ENCODE measurements around the gene TAMALIN. TPM values are rescaled to one million over a fixed set of nuclear protein-coding genes. Genes with fewer than 3 reads are reported as not detected.

Gene TAMALIN
- total and polyA plus RNA-seq, 2 donors from 2014 or later = 22.3 to 52.3 TPM

DNA sequence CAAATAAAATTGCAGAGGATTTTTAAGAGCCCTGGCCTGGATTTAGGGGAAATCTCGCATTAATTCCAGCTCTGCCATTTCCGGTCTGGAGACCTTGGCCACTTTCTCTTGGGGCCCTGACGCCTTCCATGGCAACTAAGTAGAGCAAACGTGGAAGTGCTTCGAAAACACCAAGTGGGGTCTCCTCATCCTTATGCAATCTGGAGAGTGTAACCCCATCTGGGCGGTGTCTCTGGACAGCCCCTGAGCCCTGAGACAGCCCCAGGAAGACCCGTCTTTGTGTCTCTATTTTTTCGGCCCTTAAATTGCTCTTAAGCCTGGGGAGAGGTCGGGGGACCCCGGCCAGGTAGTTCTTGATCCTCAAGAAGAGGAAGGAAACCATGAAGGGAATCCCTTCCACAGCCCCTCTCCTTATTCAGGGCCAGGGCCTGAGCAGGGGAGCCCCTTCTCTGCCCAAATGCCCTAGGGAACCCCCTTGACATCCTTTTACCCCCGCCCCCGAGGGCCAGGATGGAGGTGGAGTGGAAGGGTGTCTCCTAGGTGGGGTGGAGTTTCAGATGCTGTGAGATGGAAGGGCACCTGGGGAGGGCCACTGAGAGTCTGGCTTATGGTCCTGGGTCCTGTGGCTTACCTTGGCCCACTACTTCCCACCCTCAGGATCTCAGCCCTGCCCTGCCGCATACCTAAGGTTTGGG is 26.8 kb downstream of the TAMALIN start:
- intact Hi-C loops (cut with DNase I) = no loop called here
- TF ChIP-seq, protein P1, sequence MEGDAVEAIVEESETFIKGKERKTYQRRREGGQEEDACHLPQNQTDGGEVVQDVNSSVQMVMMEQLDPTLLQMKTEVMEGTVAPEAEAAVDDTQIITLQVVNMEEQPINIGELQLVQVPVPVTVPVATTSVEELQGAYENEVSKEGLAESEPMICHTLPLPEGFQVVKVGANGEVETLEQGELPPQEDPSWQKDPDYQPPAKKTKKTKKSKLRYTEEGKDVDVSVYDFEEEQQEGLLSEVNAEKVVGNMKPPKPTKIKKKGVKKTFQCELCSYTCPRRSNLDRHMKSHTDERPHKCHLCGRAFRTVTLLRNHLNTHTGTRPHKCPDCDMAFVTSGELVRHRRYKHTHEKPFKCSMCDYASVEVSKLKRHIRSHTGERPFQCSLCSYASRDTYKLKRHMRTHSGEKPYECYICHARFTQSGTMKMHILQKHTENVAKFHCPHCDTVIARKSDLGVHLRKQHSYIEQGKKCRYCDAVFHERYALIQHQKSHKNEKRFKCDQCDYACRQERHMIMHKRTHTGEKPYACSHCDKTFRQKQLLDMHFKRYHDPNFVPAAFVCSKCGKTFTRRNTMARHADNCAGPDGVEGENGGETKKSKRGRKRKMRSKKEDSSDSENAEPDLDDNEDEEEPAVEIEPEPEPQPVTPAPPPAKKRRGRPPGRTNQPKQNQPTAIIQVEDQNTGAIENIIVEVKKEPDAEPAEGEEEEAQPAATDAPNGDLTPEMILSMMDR (IDR thresholded peaks at IDR 0.05; ENCODE audit: borderline replicate concordance, extremely low read depth, insufficient read depth) = no peak
- Histone ChIP-seq H3K27ac (ENCODE audit: low read depth in 2 of 2, low read length in 2 of 2) (peak overlapping the region; percentile 92), H3K4me1 (ENCODE audit: control insufficient read depth in 2 of 3, insufficient read depth in 2 of 3, low read depth in 1 of 3, low read length in 3 of 3) (peaks cover 0 to 31% (median 20%) of the 10 kb centered on the region in 3 donors), H3K9me3 (ENCODE audit: control insufficient read depth in 2 of 3, insufficient read depth in 1 of 3, low read length in 3 of 3) (no peaks in the 10 kb centered on the region), H3K9ac (ENCODE audit: low read length in 3 of 3) (peak overlapping the region; percentile 18 to 94 (median 59)), H3K36me3 (ENCODE audit: control insufficient read depth in 2 of 3, insufficient read depth in 3 of 3, low read length in 3 of 3) (no peaks in the 10 kb centered on the region), H3K27me3 (ENCODE audit: control insufficient read depth, insufficient read depth, low read length) (no peaks in the 10 kb centered on the region), H3K4me3 (ENCODE audit: low read length in 3 of 3) (peak overlapping the region; percentile 32 to 56 (median 50))
- FAIRE-seq (no peak), DNase-seq (peak in 2 of 5 donors; percentile 66 to 67)

DNA sequence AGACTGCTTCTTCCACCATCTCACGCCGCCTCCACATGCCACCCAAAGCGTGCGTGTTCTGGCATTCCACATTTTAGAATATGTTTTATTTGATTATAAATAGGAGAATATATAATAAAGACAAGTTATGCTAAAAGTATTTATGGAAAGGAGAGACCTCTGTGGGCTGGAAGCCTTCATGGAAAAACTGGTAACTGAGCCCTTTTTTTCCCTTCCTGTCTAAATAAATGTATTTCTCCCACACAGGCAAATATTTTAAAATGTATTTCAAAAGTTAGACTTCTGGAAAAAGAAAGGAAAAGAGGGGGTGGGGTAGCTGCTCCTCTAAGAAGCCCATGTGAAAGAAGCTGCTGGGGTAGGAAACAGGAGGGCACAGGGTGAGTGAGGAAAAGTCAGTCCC is 28.4 kb downstream of the TAMALIN start:
- DNase-seq = no peak
- Histone ChIP-seq H3K27me3 (ENCODE audit: control insufficient read depth, insufficient read depth, low read length) (no peaks in the 10 kb centered on the region), H3K4me1 (ENCODE audit: control insufficient read depth in 2 of 3, insufficient read depth in 2 of 3, low read depth in 1 of 3, low read length in 3 of 3) (peaks cover 0 to 31% (median 22%) of the 10 kb centered on the region in 3 donors), H3K9ac (ENCODE audit: low read length in 3 of 3) (no peak overlapping the region), H3K9me3 (ENCODE audit: control insufficient read depth in 2 of 3, insufficient read depth in 1 of 3, low read length in 3 of 3) (no peaks in the 10 kb centered on the region), H3K27ac (ENCODE audit: low read depth in 2 of 2, low read length in 2 of 2) (no peak overlapping the region), H3K4me3 (ENCODE audit: low read length in 3 of 3) (no peak overlapping the region), H3K36me3 (ENCODE audit: control insufficient read depth in 2 of 3, insufficient read depth in 3 of 3, low read length in 3 of 3) (no peaks in the 10 kb centered on the region)
- intact Hi-C loops (cut with DNase I) = no loop called here
- FAIRE-seq = no peak
- TF ChIP-seq, protein P1 (IDR thresholded peaks at IDR 0.05; ENCODE audit: borderline replicate concordance, extremely low read depth, insufficient read depth) = no peak

GRCh38 chr12:52035926-52036325 is 29.2 kb downstream of the TAMALIN start:
- H3K27ac ChIP-seq (ENCODE audit: low read depth in 2 of 2, low read length in 2 of 2) = peak overlapping the region; percentile 64 to 79

More at GRCh38 chr12:52035926-52036325, 29.2 kb downstream of the TAMALIN start:
- peak overlapping the region in 2 of 3 donors; percentile 5 to 80 for H3K9ac ChIP-seq (ENCODE audit: low read length in 3 of 3)
- FAIRE-seq (no peak), DNase-seq (no peak)
- no peaks in the 10 kb centered on the region for H3K36me3 ChIP-seq (ENCODE audit: control insufficient read depth in 2 of 3, insufficient read depth in 3 of 3, low read length in 3 of 3)
- no peaks in the 10 kb centered on the region for H3K9me3 ChIP-seq (ENCODE audit: control insufficient read depth in 2 of 3, insufficient read depth in 1 of 3, low read length in 3 of 3)
- H3K4me3 ChIP-seq (ENCODE audit: low read length in 3 of 3) = peak overlapping the region in 1 of 3 donors; percentile 59
- TF ChIP-seq, protein P1 (IDR thresholded peaks at IDR 0.05; ENCODE audit: borderline replicate concordance, extremely low read depth, insufficient read depth) = no peak
- intact Hi-C loops (cut with DNase I) = no loop called here
- H3K27me3 ChIP-seq (ENCODE audit: control insufficient read depth, insufficient read depth, low read length) = no peaks in the 10 kb centered on the region
- H3K4me1 ChIP-seq (ENCODE audit: control insufficient read depth in 2 of 3, insufficient read depth in 2 of 3, low read depth in 1 of 3, low read length in 3 of 3) = peaks cover 0 to 31% (median 22%) of the 10 kb centered on the region in 3 donors
